HG02571 (cell line): ENCODE measurements around the gene ZNF48.

Experiments used
- ATAC-seq: cut with Tn5 transposase; IDR thresholded peaks from one replicate; pipeline ENCODE4 v1.9.1; 2021; ENCODE audit warnings: mild to moderate bottlenecking, moderate library complexity; ENCODE audit not compliant: unreplicated experiment

ZNF48 gene

GRCh38 chr16:30395155-30395991 lies at the start of gene ZNF48:
ZNF48 (plus strand) TSS chr16:30395420; CDS start chr16:30395795, 375 bp downstream.
- peak; percentile 53 for ATAC-seq

- ATAC-seq = no peak
These were observed 48.9 kb upstream of the ZNF48 start for GRCh38 chr16:30346286-30346685.

- no peak for ATAC-seq
These were observed 47.1 kb upstream of the ZNF48 start for GRCh38 chr16:30348113-30348512.

DNA sequence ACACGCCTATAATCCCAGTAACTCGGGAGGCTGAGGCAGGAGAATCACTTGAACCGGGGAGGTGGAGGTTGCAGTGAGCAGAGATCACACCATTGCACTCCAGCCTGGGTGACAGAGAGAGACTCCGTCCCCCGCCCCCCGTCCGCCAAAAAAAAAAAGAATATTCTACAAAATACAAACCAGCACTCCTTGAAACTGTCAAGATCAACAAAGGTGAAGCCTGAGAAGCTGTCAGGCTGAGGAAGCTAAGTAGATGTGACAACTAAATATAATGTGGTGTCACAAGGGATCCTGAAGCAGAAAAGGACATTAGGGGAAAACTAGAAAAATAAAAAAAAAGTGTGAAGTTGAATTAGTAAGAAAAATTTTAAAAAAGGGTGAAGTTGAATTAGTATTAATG lies 46.3 kb upstream of the ZNF48 start:
- ATAC-seq = no peak

DNA sequence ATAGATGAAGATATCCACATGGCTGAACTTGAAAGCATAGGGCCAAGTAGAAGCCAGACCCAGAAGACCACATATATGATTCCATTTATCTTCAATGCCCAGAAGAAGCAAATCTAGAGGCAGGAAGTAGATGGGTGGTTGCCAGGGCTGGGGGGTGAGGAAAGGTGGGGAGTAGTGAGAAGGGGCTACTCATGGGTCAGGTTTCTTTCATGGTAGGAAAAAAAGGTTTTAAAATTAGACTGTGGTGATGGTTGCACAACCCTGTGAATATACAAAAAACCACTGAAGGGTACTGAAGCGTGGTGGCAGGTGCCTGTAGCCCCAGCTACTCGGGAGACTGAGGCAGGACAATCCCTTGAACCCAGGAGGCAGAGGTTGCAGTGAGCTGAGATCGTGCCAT lies 45.5 kb upstream of the ZNF48 start:
- no peak for ATAC-seq

GRCh38 chr16:30350134-30350871 lies 44.9 kb upstream of the ZNF48 start:
- no peak for ATAC-seq

DNA sequence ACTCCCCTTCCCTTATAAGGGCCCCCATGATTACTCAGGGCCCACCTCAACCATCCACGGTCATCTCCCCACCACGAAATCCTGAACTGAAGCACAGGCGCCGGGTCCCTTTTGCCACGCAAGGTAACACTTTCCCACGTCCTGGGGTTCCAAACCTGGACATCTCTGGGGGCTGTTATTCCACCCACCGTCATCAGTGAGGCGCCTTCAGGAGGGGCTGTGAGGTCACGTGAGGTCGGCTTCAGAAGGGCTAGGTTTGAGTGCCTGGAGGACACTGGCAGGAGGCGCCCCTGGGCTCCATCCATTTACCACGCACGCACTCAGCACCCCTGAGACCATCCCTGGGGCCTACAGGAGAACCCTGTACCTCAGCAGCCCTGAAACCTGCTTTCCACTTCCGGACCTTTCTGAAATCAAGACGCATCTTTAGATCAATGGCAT lies 44.2 kb upstream of the ZNF48 start:
- ATAC-seq = no peak

DNA sequence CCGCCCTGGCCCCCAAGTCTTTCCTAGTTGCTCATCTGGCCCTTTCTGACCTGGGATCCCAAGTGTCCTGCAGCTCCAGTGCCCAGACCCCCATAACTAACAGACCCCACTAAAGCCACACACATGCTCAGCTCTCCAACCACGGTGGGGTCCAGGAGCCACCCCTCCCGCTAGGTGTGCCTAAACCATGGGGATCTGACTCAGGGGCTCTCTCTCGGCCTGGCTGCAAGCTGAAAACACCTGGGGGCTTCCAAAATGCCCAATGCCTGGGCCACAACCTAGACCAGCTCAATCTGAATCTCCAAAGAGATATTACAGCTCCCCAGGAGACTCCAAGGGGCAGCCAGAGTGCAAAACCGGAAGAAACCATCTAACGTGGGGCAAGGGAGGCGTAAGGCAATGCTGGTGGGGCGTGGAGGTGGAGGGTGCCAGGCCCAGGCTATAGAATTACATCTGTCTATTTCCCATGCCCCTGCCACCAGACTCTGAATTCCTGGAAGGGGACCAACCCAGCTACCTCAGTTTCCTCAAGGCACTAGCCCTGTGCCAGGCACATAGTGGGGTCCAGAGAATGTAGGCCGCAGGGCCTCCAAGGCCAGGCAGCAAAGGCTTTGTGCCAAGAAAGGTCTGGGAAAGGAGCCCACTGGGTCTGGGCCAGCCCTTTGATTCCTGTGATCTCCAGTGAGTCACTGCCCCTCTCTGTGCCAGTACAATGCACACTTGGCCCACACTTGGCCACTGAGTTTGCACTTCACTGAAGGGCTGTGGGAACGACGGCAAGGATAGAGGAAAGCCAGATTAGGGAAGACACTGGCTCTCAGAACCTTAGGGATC lies 43.4 kb upstream of the ZNF48 start:
- ATAC-seq = no peak

GRCh38 chr16:30352488-30353401 lies 42.5 kb upstream of the ZNF48 start:
- no peak for ATAC-seq

- no peak for ATAC-seq
These were observed 41.6 kb upstream of the ZNF48 start for GRCh38 chr16:30353438-30354129.

GRCh38 chr16:30354423-30355143 lies 40.6 kb upstream of the ZNF48 start:
- peak; percentile 21 for ATAC-seq

DNA sequence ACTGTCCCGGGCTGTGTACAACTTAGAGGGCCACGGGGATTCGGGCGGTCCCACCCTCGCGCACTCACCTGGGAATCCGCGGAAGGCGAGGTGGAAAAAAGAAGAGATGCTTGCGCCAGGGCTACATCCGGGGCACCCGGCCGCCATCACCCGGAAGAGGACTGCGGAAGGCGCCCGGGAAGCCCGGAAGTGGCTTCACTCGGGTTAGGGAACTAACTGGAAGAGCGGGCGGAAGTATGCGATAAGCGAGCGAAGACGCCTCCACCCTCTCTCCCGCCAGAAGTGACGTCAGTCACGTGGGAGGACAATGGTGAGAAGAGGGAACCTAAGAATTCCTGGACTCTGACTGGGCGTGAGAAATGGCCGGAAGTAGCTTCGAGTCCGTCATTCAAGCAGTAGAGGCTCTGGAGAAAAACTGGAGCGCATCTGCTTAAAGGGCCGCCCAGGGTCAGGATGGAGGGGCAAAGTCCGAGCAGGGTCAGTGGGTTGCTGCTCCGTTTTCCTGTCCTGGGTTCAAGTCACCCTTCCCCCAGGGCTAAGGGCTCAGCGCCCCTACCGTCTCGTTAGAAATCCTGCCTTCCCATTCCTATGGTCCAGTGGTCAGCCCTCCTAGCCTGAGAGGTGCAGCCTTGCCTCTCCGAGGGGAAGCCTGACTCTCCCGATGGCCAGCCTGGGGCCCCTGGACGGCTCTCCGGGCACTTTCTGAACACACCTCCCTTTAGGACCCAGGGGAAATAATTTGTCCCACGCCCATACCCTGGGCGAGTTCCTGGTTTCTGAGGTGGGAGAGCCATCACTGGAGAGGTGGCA lies 39.9 kb upstream of the ZNF48 start, which contains the start of gene CD2BP2:
Gene CD2BP2, minus strand, starts transcription at position 165 of the 810 bp plus-strand sequence. CDS start 627 bp downstream, outside the sequence.
- ATAC-seq = peak; percentile 65

DNA sequence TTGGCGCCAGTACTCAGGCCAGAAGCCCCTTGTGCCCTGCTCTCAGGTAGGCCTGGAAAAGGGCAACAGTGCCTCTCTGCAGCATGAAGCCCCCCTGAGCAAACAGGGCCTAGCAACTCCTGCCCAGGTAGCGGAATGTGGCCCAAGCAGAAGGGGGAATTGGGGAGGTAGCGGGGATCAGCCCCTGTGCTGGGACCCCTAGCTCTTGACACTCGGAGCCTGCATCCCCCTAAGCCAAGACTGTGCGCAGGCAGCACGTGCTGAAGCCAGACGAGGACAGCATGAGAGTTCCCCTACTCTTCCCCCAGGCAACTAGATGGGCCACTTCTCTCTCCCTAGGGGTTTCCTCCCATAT lies 39.3 kb upstream of the ZNF48 start:
- no peak for ATAC-seq

DNA sequence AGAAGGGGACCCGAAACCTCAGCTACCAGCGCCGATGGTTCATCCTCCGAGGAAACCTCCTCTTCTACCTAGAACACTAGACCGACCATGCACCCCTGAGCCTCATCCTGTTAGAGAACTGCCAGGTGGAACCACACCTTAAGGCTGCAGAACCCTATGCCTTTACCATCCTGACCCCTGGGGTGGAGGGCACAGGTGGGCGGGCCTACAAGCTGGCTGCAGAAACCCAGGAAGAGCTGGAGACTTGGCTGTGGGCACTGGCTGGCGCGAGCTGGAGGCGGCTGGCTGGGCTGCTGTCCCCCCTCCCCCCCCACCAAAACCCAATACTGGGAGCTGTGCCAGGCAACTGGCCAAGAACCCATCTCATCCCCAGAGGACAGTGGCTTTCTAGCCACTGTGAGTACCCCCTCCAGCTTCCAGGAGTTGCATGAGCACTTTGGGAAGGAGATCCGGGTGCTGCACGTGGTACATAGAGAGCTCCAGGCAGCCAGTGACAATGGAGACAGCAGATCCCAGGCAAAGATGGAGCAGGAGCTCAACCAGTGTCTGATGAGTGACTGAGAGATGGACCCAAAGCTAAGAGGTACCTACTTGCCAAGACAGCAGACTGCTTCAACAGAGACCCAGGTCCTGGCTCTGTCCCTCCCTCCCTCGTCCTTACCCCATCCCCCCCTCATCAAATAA lies 38.7 kb upstream of the ZNF48 start:
- ATAC-seq = no peak

- no peak for ATAC-seq
These were observed 38.0 kb upstream of the ZNF48 start for GRCh38 chr16:30357085-30357714.

DNA sequence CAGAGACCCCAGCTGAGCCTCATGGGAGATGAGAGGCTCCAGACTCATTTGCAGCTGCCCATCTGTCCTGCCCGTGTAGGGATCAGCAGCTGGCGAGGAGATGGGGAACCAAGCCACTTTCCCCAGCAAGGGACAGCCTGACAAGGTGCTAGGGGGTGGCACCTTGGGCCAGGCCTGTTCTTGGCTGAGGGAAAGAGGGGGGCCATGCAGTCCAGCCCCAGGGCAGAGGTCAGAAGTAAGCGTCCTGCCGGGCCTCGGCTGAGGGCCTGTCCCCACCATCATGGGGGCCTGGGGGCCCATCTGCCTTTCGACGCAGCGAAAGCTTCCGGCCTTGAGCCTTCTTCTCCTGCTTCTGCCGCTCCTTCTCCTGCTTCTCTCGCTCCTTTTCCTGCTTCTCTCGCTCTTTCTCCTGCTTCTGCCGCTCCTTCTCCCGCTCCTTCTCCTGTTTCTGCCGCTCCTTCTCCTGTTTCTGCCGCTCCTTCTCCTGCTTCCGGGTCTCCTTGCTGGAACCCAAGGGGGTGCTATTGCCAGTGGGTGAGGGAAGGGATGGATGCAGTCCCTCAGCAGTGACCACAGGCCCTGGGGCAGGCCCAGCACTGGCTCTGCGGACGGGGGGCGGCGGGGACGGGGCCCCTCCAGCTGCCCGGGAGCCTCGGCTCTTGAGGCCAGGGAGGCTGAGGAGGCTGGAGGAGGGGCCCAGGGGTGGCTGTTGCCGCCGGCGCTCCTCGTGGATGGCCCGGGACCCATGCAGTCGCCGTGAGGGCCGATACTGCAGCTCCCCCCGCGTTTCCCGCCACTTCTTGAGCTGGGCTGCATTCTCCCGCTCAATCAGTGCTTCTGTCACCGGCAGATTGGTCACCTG lies 37.3 kb upstream of the ZNF48 start:
- ATAC-seq = no peak
